B cell (primary cell): ENCODE results near the gene DLL1.

ENCODE experiments used
- EZH2 ChIP-seq: IDR thresholded peaks from 2 replicates; pipeline ENCODE4 v1.6.1; 2012; ENCODE audit warnings: borderline replicate concordance, low read depth, mild to moderate bottlenecking, moderate library complexity, low read length; ENCODE audit not compliant: insufficient read depth, poor library complexity, severe bottlenecking
- TF ChIP-seq, protein P1 (sequence below): fragments of 200-600 bp; IDR thresholded peaks from one replicate; pipeline ENCODE4 v1.8.0; 2022; ENCODE audit warnings: antibody characterized with exemption, mild to moderate bottlenecking

DNA sequence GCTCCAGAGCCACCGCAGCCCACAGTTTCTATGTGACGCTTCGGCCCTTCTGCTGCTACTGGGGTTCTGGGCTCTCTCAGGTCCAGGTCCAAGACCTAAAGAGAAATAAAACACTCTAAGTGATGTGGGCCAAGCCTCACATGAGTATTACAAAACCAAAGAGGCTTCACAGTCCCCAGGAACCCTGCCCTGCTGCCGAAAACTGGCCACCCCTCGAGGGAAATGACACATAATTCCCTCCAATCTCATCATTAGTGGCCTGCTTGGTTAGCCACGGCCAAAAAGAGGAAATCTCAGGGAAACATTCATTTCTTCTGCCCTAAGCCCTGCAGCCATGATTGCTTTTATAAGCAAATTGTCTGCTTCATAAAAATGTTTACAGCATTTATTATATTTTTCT lies 32.5 kb downstream of the DLL1 start:
- TF ChIP-seq, protein P1, sequence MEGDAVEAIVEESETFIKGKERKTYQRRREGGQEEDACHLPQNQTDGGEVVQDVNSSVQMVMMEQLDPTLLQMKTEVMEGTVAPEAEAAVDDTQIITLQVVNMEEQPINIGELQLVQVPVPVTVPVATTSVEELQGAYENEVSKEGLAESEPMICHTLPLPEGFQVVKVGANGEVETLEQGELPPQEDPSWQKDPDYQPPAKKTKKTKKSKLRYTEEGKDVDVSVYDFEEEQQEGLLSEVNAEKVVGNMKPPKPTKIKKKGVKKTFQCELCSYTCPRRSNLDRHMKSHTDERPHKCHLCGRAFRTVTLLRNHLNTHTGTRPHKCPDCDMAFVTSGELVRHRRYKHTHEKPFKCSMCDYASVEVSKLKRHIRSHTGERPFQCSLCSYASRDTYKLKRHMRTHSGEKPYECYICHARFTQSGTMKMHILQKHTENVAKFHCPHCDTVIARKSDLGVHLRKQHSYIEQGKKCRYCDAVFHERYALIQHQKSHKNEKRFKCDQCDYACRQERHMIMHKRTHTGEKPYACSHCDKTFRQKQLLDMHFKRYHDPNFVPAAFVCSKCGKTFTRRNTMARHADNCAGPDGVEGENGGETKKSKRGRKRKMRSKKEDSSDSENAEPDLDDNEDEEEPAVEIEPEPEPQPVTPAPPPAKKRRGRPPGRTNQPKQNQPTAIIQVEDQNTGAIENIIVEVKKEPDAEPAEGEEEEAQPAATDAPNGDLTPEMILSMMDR: no peak
- no peak for TF ChIP-seq EZH2
